ENCODE results near the gene PYCR2.

DNA sequence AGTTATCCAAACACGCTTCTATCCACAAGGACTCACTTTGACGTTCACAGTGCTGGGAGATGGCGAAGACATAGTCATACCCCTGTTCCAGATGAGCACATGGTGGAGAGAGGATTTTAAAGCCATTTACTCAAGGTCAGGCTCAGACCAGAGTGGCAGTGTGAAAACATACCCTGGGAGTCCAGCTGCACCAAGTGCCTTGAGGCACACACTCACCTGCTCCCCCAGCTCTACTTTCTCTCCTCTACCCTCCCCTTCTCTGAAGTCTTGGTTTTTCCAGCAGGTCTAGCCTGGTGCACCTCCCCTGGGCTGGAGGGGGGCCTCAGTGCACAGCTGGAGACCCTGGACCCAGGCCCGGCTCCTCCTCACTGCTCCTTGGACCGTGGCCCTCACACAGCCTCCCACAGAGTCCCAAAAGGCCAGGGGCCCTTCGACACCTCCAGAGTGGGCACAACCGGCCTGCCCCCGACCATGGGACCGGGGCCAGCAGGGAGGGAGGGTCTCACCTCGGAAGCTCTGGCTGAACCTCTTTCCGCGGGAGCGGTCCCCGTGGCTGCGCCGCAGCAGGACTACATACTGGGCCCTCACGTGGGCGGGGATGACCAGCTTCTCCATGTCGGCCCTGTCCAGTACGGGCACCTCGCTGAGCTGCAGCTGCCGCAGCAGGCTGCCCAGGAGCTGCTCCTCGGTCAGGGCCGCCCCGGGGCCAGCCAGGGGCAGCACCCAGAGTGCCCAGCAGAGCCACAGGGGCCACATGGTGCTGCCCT lies 16.5 kb upstream of the PYCR2 start:
- TF ChIP-seq, protein P1, sequence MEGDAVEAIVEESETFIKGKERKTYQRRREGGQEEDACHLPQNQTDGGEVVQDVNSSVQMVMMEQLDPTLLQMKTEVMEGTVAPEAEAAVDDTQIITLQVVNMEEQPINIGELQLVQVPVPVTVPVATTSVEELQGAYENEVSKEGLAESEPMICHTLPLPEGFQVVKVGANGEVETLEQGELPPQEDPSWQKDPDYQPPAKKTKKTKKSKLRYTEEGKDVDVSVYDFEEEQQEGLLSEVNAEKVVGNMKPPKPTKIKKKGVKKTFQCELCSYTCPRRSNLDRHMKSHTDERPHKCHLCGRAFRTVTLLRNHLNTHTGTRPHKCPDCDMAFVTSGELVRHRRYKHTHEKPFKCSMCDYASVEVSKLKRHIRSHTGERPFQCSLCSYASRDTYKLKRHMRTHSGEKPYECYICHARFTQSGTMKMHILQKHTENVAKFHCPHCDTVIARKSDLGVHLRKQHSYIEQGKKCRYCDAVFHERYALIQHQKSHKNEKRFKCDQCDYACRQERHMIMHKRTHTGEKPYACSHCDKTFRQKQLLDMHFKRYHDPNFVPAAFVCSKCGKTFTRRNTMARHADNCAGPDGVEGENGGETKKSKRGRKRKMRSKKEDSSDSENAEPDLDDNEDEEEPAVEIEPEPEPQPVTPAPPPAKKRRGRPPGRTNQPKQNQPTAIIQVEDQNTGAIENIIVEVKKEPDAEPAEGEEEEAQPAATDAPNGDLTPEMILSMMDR (conservative IDR thresholded peaks at IDR 0.05 in 1 of 2, IDR thresholded peaks at IDR 0.05 in 1 of 2; ENCODE audit: low read depth in 1 of 2, low read length in 2 of 2) = no peak
- TF ChIP-seq EZH2 (IDR thresholded peaks at IDR 0.05; ENCODE audit: low read length, missing control alignments) = no peak

Data from fibroblast of lung (primary cell).